SJCRH30 (cell line): ENCODE data around the gene SLC2A3. TPM values are rescaled to one million over a fixed set of nuclear protein-coding genes. Genes with fewer than 3 reads are reported as not detected.
A peak's percentile ranks its signal among the peaks of the same experiment; 100 is the strongest.
"Not testable (repeated sequence)": the region's sequence is repeated elsewhere in the genome, so short reads cannot be mapped to it uniquely, and the experiment has no call there.

Source experiments
- DNase-seq, 2 experiments: peaks; one replicate each; pipeline ENCODE4 v3.0.0-alpha.2; 2015 to 2020
- H3K27ac ChIP-seq: fragments of 250-450 bp; sonication (Bioruptor Pico); 2 replicates; pipeline ENCODE4 v1.5.1; 2020; ENCODE audit warnings: mild to moderate bottlenecking, moderate library complexity
- H3K27me3 ChIP-seq: fragments of 250-450 bp; sonication (Bioruptor Pico); 2 replicates; pipeline ENCODE4 v1.5.1; 2020; ENCODE audit warnings: mild to moderate bottlenecking, moderate library complexity
- H3K36me3 ChIP-seq: fragments of 250-450 bp; sonication (Bioruptor Pico); 2 replicates; pipeline ENCODE4 v1.5.1; 2020; ENCODE audit warnings: mild to moderate bottlenecking, moderate library complexity
- H3K4me1 ChIP-seq: fragments of 250-450 bp; sonication (Bioruptor Pico); 2 replicates; pipeline ENCODE4 v1.5.1; 2020; ENCODE audit warnings: mild to moderate bottlenecking, moderate library complexity
- H3K4me3 ChIP-seq: fragments of 250-450 bp; sonication (Bioruptor Pico); 2 replicates; pipeline ENCODE4 v1.5.1; 2020; ENCODE audit warnings: mild to moderate bottlenecking, moderate library complexity
- H3K9me3 ChIP-seq: fragments of 250-450 bp; sonication (Bioruptor Pico); replicated peaks from 2 replicates; pipeline ENCODE4 v1.5.1; 2020; ENCODE audit warnings: mild to moderate bottlenecking, moderate library complexity
- total RNA-seq: library from RNA; depleted of rRNA; stranded (reverse); fragments of >200 nt; shearing (Covaris generic); gene quantifications from 2 replicates; pipeline ENCODE4 v1.2.3, GENCODE V29; 2014

The SLC2A3 gene
- total RNA-seq, 1 experiment from 2014 or later, result 2.6 TPM

DNA sequence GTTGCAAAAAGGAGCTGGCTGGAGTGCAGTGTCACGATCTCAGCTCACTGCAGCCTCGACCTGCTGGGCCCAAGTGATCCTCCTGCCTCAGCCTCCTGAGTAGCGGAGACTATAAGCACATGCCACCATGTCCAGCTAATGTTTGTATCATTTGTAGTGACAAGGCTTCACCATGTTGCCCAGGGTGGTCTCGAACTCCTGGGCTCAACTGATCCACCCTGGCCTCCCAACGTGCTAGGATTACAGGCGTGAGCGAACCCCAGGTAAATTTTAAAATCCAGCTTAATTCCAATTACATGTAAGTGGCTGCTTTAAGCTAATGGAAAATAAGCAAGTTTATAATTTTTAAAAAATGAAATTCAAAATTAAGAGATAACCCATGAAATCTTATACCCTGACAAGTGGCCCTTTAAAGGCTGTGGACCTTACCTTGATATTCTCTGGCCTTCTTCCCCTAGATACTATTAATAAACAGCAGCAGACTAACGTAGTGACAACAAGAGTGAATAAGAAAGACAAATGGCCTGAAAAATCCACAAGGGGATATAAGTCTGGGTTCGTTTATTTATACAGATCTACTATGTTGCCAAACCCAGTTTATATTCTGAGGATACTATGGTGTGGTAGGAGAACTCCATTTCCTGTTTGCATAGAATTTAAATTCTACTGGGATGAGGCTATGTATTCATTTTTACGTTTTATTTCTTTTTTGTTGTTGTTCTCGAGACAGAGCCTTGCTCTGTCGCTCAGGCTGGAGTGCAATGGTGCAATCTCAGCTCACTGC, 25.6 kb upstream of the SLC2A3 start:
- H3K9me3 ChIP-seq, result no peaks in the 10 kb centered on the region
- DNase-seq, result no peak
- no peaks in the 10 kb centered on the region for H3K27me3 ChIP-seq
- H3K4me3 ChIP-seq, result no peak overlapping the region
- H3K27ac ChIP-seq, result no peak overlapping the region
- no peaks in the 10 kb centered on the region for H3K36me3 ChIP-seq
- peaks cover 4% of the 10 kb centered on the region for H3K4me1 ChIP-seq

DNA sequence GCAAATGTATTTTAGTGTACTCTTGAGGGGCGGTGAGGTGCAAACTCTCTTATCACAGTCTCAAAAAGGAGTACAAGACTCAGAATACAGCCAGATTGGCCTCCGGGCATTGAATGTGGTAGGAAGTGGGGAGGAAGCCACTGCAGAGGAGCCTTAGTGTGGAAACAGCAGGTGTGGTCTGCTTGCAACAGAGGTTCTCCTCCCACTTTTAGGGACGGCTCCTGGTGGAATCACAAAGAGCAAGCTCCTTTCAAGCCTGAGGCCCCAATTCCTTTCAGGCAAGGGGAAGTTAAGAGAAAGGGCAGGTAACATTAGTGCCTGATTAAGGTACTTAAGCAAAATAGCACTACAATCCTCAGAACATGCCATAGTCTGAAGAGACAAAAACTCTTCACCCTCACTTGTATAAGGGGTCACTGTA, 23.7 kb upstream of the SLC2A3 start:
- DNase-seq, result peak; percentile 20 to 59

DNA sequence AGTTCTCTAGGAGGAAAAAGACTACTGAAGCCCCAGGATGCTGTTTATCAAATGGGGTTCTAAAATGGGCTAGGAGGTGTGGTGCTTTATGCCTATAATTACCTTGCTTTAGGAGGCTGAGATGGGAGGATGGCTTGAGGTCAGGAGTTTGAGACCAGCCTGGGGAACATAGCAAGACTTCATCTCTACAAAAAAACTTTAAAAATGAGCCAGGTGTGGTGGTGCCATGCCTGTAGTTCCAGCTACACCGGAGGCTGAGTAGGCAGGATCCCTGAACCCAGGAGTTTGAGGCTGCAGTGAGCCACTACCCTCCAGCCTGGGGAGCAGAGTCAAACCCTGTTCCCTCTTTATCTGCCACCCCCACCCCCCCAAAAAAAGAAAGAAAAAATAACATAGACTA, 23.3 kb upstream of the SLC2A3 start:
- H3K36me3 ChIP-seq, result no peaks in the 10 kb centered on the region
- H3K9me3 ChIP-seq, result no peaks in the 10 kb centered on the region
- no peak overlapping the region for H3K4me3 ChIP-seq
- no peak for DNase-seq
- H3K4me1 ChIP-seq, result peaks cover 4% of the 10 kb centered on the region
- no peaks in the 10 kb centered on the region for H3K27me3 ChIP-seq
- H3K27ac ChIP-seq, result no peak overlapping the region

More for the DNA sequence above, 23.7 kb upstream of the SLC2A3 start:
- no peaks in the 10 kb centered on the region for H3K36me3 ChIP-seq
- no peak overlapping the region for H3K27ac ChIP-seq
- H3K4me3 ChIP-seq, result no peak overlapping the region
- no peaks in the 10 kb centered on the region for H3K27me3 ChIP-seq
- peaks cover 4% of the 10 kb centered on the region for H3K4me1 ChIP-seq
- H3K9me3 ChIP-seq, result no peaks in the 10 kb centered on the region

DNA sequence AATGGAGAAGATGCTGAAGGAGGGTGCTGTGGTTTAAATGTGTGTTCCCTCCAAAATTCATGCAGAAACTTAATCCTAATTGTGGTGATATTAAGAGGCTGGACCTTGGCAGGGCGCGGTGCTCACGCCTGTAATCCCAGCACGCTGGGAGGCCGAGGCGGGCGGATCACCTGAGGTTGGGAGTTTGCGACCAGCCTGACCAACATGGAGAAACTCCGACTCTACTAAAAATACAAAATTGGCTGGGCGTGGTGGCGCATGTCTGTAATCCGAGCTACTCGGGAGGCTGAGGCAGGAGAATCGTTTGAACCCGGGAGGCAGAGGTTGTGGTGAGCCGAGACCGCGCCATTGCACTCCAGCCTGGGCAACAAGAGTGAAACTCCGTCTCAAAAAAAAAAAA, 18.9 kb upstream of the SLC2A3 start:
- H3K9me3 ChIP-seq, DNase-seq, H3K36me3 ChIP-seq, H3K27me3 ChIP-seq, H3K4me3 ChIP-seq, H3K27ac ChIP-seq, H3K4me1 ChIP-seq: not testable (repeated sequence)

DNA sequence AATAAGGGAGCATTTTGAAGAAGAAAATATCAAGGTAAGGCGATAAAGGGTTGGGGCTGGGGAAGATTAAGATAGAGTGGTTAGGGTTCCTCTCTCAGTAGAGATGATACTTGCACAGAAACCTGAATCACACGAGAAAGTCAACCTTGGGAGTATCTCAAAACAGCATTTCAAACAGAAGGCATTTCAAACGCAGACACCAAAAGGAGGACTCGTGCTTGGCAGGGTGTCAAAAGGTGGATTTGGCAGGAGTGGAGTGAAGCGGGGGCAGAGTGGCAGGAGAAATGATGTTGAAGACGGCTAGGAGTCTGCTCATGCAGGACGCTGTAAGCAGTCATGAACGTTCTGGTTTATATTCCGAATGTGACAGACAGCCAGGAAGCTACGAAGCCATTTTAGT, 18.4 kb upstream of the SLC2A3 start:
- H3K4me3 ChIP-seq, DNase-seq, H3K27me3 ChIP-seq, H3K9me3 ChIP-seq, H3K4me1 ChIP-seq, H3K27ac ChIP-seq, H3K36me3 ChIP-seq: not testable (repeated sequence)

DNA sequence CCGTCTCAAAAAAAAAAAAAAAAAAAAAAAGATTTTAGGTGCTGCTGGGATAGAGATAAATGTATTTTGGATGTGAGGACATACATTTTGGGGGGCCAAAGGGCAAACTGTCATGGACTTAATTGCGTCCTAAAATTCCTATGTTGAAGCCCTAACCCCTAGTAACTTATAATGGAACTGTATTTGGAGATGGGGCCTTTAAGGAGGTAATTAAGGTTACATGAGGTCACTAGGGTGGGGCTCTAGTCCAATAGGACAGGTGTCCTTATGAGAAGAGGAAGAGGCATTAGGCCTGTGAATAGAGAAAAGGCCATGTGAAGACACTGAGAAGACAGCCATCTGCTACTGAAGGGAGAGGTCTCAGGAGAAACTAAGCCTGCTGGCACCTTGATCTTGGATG, 17.9 kb upstream of the SLC2A3 start:
- DNase-seq, H3K9me3 ChIP-seq, H3K27me3 ChIP-seq, H3K4me3 ChIP-seq, H3K27ac ChIP-seq, H3K36me3 ChIP-seq, H3K4me1 ChIP-seq: not testable (repeated sequence)

DNA sequence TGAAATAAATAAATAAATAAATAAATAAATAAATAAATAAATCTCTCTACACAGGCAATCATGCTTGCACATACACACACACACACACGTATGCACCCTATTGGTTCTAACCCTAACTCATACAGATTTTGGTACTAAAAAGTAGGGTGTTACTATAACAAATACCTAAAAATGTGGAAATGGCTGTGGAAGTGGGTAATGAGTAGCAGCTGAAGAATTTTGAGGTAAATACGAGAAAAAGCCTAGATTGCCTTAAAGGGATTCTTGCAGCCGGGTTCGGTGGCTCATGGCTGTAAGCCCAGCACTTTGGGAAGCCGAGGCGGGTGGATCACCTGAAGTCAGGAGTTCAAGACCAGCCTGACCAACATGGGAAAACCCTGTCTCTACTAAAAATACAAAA, 15.7 kb upstream of the SLC2A3 start:
- no peaks in the 10 kb centered on the region for H3K4me1 ChIP-seq
- DNase-seq, result no peak
- no peaks in the 10 kb centered on the region for H3K36me3 ChIP-seq
- no peaks in the 10 kb centered on the region for H3K27me3 ChIP-seq
- H3K9me3 ChIP-seq, result no peaks in the 10 kb centered on the region
- H3K4me3 ChIP-seq, result no peak overlapping the region
- no peak overlapping the region for H3K27ac ChIP-seq

DNA sequence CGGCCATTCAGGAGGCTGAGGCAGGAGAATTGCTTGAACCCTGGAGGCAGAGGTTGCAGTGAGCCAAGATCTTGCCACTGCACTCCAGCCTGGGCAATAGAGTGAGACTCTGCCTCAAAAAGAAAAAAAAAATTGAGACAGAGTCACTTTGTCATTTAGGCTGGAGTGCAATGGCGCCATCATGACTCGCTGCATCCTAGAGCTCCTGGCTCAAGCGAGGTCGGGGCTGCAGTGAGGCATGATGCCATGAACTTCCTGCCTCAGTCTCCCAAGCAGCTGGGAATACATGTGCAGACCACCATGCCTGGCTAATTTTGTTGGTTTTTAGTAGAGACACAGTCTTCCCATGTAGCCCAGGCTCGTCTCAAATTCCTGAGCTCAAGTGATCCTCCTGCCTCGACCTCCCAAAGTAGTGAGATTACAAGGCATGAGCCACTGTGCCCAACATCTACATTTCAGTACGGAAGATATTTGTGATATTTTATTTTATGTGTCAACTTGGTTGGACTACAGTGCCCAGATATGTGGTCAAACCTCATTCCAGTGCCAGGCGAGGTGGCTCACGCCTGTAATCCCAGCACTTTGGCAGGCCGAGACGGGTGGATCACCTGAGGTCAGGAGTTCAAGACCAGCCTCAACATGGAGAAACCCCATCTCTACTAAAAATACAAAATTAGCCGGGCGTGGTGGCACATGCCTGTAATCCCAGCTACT, 14.4 kb upstream of the SLC2A3 start:
- H3K4me1 ChIP-seq, H3K27me3 ChIP-seq, DNase-seq, H3K36me3 ChIP-seq, H3K27ac ChIP-seq, H3K9me3 ChIP-seq, H3K4me3 ChIP-seq: not testable (repeated sequence)

DNA sequence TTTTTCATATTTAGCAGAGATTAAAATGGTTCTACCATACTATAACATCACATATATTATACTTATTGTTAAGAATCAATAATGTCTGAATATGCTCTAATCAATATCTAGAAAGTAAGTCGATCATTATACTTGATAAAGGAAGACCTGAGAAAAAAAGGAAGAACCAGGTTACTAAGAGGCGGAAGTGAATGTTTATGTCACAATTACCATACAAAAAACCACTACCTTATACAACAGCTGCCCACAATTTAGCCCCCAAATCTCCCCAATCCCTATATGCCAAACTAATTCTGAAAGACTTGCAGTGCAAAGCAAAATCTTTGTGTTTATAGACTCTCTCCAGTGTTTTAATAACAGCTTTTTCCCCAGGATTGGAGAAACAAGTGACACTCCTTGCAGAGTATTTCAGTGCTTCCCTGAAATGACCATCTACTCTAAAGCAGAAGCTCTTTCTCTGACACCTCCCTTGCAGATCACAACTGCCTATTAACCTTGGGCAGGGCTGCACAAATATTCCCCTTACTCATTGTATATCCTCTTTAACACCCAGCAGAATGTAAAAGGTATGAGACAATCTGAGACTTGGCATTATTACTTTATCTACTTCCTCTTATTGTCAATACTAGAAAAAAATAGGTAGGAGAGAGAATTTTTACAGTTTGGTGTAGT, 12.7 kb upstream of the SLC2A3 start:
- Histone ChIP-seq H3K27me3 (no peaks in the 10 kb centered on the region), H3K4me3 (no peak overlapping the region), H3K36me3 (no peaks in the 10 kb centered on the region), H3K27ac (no peak overlapping the region), H3K4me1 (no peaks in the 10 kb centered on the region), H3K9me3 (no peaks in the 10 kb centered on the region)
- peak in 1 of 2 experiments; percentile 9 for DNase-seq

DNA sequence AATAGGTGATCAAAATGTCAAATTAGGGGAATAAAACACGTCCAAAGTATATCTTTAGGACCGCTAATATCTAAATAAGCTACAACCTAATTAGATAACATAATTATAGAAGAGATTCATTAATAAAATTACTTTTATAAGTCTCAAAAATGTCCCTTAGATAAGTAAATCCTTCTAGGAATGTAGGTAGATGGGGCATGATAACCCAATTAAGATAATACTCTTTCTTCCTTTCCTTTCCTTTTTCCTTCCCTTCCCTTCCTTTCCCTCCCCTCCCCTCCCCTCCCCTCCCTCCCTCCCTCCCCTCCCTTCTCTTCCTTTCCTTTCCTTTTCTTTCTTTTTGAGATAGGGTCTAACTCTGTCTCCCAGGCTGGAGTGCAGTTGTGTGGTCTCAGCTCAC, 11.0 kb upstream of the SLC2A3 start:
- DNase-seq, result no peak
- no peaks in the 10 kb centered on the region for H3K4me1 ChIP-seq
- no peak overlapping the region for H3K27ac ChIP-seq
- no peak overlapping the region for H3K4me3 ChIP-seq
- H3K9me3 ChIP-seq, result no peaks in the 10 kb centered on the region
- no peaks in the 10 kb centered on the region for H3K27me3 ChIP-seq
- no peaks in the 10 kb centered on the region for H3K36me3 ChIP-seq

DNA sequence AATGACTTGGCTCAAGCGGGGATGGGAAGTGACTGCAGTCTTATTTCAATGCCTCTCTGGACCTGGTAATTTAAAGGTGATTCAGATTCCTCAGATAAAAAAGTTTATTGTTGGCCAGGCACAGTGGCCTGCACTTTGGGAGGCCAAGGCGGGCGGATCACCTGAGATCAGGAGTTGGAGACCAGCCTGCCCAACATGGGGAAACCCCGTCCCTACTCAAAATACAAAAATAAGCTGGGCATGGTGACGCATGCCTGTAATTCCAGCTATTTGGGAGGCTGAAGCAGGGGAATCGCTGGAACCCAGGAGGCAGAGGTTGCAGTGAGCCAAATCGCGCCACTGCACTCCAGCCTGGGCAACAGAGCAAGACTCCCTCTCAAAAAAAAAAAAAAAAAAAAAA, 8.8 kb upstream of the SLC2A3 start:
- H3K27ac ChIP-seq, H3K27me3 ChIP-seq, H3K4me3 ChIP-seq, H3K4me1 ChIP-seq, H3K36me3 ChIP-seq, H3K9me3 ChIP-seq, DNase-seq: not testable (repeated sequence)

DNA sequence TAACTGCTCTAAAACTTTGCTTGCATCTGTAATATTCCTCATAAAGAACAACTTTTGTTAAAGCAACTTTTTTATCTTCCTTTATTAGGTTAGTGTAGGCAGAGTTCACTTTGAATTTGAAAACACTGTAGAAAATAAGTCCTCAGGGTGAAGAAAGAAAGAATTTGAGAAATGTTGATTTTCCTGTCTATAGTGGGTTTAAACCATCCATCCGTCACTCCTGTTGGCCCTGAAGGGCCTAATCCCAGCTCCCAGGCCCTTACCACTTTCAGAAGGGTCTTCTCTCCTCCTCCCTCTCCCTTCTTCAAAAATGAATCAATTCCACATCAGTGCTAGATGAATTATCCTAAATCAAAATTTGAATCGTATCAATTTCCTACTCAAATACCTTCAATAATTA, 4.9 kb upstream of the SLC2A3 start:
- H3K4me3 ChIP-seq, result no peak overlapping the region
- H3K9me3 ChIP-seq, result no peaks in the 10 kb centered on the region
- H3K27me3 ChIP-seq, result no peaks in the 10 kb centered on the region
- H3K27ac ChIP-seq, result no peak overlapping the region
- DNase-seq, result no peak
- no peaks in the 10 kb centered on the region for H3K4me1 ChIP-seq
- H3K36me3 ChIP-seq, result no peaks in the 10 kb centered on the region

DNA sequence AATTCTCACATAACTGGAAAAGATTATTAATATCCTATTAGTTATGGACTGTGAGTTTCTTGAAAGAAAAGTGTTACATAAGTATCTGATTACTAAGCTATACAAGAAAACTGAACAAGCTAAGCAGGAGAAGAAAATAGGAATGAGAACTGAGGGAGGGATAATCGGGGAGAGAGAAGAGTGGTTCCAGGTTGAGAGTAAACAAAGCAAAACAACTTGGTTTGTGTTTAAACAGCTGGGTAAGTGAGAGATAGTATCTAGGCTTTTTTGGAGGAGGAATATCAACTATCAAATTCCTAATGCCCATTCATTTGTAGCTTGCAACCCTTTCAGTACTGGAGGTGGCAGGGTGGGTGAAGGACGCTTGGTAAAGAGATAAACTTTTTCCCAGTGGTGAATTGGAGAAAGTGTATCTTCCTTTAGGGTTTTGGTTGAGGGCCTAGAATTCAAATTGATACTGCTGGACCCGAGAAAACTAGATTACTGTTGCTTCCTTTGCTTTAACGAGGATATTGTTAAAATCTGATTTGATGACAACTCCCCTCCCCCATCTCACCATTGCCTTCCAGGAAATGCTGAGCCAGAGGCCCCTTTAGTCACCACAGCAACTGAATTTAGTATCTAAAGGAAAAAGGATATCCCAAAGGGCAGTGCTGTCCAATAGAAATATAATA, 2.0 kb upstream of the SLC2A3 start:
- peak in 1 of 2 experiments; percentile 24 for DNase-seq
- no peak overlapping the region for H3K4me3 ChIP-seq
- no peaks in the 10 kb centered on the region for H3K9me3 ChIP-seq
- no peaks in the 10 kb centered on the region for H3K27me3 ChIP-seq
- no peaks in the 10 kb centered on the region for H3K36me3 ChIP-seq
- no peak overlapping the region for H3K27ac ChIP-seq
- H3K4me1 ChIP-seq, result no peaks in the 10 kb centered on the region

DNA sequence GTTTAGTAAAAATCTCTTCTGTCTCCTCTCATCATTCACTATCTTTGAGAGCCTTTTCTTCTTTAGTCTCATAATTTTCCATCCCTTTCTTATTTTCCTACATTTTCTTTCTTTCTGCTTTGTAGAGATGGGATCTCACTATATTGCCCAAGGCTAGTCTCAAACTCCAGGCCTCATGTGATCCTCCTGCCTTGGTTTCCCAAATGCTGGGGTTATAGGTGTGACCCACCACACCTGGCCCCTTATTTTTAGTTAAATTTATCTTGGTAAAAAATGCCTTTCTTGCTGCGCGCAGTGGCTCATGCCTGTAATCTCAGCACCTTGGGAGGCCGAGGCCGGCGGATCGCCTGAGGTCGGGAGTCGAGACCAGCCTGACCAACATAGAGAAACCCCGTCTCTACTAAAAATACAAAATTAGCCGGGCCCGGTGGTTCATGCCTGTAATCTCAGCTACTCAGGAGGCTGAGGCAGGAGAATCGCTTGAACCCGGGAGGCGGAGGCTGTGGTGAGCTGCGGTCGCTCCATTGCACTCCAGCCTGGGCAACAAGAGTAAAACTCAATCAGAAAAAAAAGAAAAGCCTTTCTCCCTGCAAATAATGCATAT, 996 bp downstream of the SLC2A3 start:
- H3K36me3 ChIP-seq, result no peaks in the 10 kb centered on the region
- no peaks in the 10 kb centered on the region for H3K9me3 ChIP-seq
- DNase-seq, result no peak
- H3K4me1 ChIP-seq, result no peaks in the 10 kb centered on the region
- H3K27ac ChIP-seq, result no peak overlapping the region
- no peak overlapping the region for H3K4me3 ChIP-seq
- no peaks in the 10 kb centered on the region for H3K27me3 ChIP-seq
